Spleen (tissue), 7 donors: Measurements from ENCODE around the gene MAMLD1.

Experiments used
- CTCF ChIP-seq, 11 experiments: fragments of 200-600 bp in 7 of 11; fragments of 450-650 bp in 4 of 11; sonication (generic) in 4 of 11; IDR thresholded peaks in 8 of 11; conservative IDR thresholded peaks in 3 of 11; 1 replicate in 7 of 11; 2 replicates in 4 of 11; pipeline versions ENCODE4 v1.4.0 to v1.8.0; 2016 to 2021; ENCODE audit warnings: antibody characterized with exemption in 11 of 11, inconsistent platforms in 4 of 11, mild to moderate bottlenecking in 1 of 11
- POLR2A ChIP-seq, 3 donors: fragments of 450-650 bp; IDR thresholded peaks; one replicate each; pipeline ENCODE4 v1.5.1; 2017; ENCODE audit warnings: antibody characterized with exemption in 3 of 3, mild to moderate bottlenecking in 1 of 3
- POLR2AphosphoS5 ChIP-seq, 3 donors: sonication (generic); formaldehyde crosslinking; IDR thresholded peaks; one replicate each; pipeline ENCODE4 v1.5.1; 2017; ENCODE audit warnings: antibody characterized with exemption in 3 of 3
- donor health status: DM: no; HTN: no; CAD: no; lungs with moderate emphysema.
- donor health status: DM: no; HTN: no; CAD: no.
- donor health status: DM: no; HTN: no; CAD: no.

- no peak for TF ChIP-seq CTCF (IDR thresholded peaks at IDR 0.05 in 8 of 11, conservative IDR thresholded peaks at IDR 0.05 in 3 of 11)
- no peak for TF ChIP-seq POLR2A (IDR thresholded peaks at IDR 0.05)
- no peak for TF ChIP-seq POLR2AphosphoS5 (IDR thresholded peaks at IDR 0.05)
Observed at GRCh38 chrX:150540965-150541364, 177.8 kb downstream of the MAMLD1 start.
